ENCODE measurements around the gene INS.
"Not testable (repeated sequence)": the region's sequence is repeated elsewhere in the genome, so short reads cannot be mapped to it uniquely, and the experiment has no call there.

The INS gene

DNA sequence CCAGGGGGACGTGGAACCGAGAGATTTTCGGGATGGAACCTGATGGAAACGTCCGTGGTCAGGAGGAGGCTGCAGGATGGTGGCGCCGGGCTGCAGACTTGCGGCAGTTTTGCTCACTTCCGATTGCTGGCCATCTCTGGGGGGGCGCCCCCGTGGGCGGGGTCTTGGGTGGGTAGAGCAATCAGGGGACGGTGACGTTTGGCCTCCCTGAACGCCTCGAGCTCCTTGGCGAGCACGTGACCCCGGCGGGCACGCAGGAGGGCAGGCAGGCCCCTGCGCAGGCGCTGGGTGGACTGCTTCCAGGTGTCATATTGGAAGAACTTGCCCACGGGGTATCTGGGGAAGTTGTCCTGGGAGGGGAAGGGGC is 28.2 kb downstream of the INS start:
- DNase-seq (ENCODE audit: low read depth in 2 of 2): no peak

DNA sequence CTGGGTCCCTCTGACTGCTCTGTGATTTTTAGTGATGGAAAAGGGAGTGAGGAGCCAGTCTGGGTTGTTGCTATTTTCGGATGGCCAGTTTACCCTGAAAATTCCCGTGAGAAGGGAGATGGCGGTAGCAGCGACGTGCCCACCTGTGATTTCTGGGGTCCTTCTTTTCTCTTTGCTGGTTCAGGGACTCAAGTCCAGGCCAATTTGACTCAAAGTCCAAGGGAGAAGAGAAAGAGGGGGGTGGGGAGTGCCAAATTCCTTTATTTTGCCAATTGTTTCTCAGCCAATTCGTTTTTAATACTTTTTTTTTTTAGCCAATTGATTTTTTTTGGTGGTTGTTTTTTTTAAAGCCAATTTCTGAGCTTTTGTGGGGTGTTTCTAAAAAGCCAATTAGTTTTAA is 28.8 kb downstream of the INS start:
- no peak for DNase-seq (ENCODE audit: low read depth in 2 of 2)

DNA sequence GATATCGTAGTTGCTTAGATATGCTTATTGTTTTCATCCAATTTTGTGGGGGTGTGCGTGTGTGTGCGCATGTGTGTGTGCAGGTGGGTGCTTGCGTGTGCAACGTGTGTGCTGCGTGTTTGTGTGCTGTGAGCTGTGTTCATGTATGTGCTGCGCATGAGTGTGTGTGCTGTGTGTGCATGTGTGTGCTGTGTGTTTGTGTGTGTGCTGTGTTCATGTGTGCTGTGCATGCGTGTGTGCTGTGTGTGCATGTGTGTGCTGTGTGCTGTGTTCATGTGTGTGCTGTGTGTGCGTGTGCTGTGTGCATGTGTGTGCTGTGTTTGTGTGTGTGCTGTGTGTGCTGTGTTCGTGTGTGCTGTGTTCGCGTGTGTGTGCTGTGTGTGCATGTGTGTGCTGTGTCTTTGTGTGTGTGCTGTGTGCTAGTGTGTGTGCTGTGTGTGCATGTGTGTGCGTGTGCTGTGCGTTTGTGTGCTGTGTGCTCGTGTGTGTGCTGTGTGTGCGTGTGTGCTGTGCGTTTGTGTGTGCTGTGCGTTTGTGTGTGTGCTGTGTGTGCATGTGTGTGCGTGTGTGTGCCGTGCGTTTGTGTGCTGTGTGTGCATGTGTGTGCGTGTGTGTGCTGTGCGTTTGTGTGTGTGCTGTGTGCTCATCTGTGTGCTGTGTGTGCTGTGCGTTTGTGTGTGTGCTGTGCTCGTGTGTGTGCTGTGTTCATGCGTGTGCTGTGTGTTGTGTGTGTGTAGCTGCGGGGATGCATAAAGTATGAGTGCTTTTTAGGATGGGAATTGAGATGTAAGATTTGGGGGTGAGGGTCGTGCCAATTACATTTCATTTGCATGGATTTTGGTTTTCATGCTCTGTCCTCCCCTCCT is 29.4 kb downstream of the INS start:
- DNase-seq (ENCODE audit: low read depth in 2 of 2): no peak

DNA sequence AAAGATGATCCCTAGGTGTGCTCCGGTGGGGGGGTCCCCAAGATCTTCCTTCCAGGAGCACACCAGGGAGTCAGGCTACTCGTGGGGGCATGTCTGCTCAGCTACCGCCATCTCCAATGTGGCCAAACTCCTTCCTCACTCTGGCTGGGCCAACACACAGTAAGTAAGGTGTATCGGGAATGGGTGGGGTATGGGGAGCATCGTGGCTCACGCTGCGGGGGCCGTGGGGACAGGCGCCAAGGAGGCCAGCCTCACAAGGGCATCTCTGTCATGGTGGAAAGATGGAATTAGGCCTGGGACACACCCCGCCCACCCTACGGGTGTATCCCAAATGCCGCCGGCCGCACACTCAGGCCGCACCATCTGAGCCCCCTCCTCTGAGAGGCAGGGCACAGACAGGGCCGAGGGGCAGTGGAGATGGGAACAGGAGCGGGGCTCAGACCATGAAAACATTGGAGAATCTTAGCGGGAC is 30.1 kb downstream of the INS start:
- no peak for DNase-seq (ENCODE audit: low read depth in 2 of 2)

DNA sequence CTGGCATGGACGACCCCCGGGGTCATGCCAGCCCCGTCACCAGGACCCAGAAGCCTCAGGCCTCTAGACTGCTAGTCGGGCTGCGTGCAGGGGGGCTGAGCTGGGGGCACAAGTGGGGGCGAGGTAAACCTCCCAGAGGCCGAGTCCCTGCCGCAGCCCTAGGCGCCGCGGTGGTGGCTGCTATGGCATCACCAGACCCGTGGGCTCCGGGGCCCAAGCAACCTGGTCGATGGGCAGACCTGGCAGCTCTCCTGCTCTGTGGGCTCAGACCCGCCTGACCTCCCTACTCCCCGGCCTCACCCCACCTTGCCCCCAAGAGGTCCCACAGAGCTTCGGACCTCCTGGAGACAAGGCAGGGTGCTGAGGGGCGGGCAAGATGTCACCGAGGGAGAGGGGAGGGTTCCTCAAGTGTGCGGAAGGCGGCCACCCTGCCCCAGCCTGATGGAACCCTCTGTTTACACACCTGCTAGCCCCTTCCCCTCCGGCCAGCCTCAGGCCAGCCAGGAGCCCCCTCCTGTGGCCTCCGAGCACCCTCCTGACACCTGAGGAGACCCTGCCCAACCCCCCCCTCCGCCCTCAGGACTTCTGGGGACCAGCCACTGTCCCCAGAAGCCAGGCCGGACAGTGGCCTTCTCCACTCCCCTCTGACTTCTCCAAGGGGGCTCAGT is 31.2 kb downstream of the INS start:
- no peak for DNase-seq (ENCODE audit: low read depth in 2 of 2)

DNA sequence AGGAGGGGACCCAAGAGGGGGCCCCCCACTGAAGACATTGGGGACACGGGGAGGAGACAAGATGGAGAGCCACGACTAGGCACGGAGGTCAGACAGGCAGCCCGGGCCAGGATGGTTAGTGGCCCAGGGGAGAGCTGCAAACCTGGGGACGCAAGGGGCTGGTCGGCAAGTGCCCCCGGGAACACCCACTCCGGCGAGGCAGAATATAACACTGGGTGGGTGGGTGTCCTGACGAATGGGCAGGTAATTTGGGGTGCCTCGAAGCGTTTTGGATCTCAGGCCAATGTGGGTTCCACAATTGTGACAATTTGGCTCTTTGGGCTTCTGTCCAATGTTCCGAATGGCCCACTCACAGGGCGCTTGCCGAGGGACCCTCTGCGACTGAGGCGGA is 31.7 kb downstream of the INS start:
- no peak for DNase-seq (ENCODE audit: low read depth in 2 of 2)

DNA sequence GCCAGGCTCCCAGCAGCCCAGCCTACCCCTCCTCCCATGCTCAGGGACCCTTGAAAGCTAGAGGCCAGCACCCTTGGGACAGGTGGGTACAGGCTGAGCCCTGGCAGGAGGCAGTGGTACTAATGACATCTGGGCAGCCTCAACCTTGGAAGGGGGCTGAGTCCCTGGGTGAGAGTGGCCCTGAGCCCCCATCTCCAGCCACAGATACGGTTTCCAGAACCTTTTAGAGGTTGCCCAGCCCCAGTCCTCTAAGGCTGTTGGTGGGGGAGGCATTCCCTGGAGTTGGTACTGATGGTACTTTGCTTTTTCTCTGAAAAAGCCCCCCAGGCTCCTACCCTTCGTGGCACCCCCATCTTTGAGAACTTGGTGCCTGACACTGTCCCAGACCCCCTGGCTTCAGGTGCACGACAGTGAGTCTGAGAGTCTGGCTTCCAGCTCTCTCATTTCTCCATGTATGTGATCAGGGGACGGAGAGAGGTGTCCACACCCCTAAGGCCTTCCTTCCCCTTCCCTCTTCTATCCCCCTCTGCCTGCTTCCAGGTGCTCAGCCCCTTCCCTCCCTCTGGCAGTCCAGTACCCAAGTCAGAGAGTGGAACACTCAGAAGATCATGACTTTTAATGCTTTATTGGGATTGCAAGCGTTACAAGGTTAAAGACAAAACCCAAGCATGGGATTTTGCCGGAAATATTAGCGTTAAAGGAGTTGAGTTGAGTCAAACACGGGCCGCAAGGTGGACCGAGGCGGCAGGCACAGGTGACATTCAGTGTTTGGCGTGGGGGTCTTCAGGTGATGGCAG is 32.3 kb downstream of the INS start:
- DNase-seq (ENCODE audit: low read depth in 2 of 2): no peak

DNA sequence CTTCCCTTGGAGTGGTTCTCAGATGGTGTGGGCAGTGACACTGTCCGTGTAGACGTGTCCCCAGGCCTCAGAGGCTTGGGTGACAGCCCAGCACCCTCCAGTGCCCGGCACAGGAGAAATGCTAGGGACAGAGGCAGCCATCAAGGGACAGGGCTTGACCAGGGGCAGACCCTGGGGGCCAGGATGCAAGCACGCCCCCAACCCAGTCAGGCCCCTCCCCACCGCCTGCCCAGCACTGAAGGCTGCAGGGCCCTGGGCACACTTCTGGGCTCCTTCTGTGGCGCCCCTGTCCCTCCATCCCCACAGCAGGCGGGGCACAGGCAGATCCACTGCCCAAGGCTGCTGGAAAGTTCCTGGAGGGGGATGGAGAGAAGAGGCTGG is 32.9 kb downstream of the INS start:
- DNase-seq (ENCODE audit: low read depth in 2 of 2): no peak

DNA sequence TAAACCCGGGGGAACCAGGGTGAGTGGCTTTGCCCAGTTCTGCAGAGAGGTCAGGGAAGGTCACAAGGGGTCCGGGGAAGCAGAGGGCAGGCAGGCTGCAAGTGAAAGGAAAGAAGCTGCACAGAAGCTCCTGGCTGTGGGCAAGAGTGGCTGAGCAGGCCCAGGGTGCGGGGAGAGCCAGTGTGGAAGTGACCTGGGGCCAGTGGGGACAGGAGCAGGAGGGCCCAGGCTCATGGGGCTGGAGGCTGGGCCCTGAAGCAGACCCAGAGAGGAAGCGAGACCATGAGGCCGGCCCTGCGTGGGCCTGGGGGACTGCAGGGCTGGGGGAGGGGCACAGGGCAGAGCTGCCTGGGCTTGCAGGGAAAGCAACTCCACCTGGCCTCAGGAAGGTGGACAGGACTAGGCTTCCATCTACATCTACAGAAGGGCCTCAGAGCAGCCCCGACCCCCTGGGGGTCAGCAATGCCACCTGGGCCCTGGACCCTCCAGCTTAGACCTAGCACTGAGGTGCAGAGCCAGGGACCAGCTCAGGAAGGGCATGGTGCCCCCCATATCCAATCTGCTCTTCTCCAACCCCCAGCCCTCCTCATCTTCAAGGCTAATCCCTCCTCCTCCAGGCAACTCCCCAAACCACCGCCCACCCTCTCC is 33.4 kb downstream of the INS start:
- DNase-seq (ENCODE audit: low read depth in 2 of 2): no peak

DNA sequence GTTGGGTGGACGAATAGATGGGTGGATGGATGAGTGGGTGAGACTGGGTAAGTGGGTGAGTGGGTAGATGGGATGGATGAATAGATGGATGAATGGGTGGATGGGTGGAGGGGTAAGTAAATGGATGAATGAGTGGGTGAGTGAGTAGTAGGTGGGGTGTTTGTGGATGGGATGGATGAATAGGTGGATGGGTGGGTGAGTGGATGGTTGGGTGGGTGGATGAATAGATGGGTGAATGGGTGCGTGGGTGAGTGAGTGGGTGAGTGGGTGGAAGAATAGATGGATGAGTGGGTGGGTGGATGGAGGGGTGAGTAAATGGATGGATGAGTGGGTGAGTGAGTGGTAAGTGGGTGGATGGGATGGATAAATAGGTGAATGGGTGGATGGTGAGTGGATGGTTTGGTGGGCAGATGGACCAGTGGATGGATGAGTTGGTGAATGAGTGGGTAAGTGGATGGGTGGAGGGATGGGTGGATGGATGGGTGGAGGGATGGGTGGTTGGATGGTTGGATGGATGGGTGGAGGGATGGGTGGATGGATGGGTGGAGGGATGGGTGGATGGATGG is 34.4 kb downstream of the INS start:
- no peak for DNase-seq (ENCODE audit: low read depth in 2 of 2)

DNA sequence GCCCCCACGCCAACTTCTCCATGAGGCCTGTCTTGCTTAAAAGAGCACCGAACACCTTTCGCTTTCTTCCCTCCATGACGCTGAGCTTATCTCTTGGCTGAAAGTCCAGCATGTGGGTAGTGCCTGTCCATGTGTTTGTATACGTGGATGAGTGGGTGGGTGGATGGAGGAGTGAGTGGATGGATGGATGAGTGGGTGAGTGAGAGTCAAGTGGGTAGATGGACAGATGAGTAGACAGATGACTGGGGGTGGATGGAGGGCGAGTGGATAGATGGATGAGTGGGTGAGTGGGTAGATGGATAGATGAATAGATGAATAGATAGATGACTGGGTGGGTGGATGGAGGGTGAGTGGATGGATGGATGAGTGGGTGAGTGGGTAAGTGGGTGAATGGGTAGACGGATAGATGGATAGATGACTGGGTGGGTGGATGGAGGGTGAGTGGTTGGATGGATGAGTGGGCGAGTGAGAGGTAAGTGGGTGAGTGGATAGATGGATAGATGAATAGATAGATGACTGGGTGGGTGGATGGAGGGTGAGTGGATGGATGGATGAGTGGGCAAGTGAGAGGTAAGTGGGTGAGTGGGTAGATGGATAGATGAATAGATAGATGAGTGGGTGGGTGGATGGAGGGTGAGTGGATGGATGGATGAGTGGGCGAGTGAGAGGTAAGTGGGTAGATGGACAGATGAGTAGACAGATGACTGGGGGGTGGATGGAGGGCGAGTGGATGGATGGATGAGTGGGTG is 36.1 kb downstream of the INS start:
- DNase-seq (ENCODE audit: low read depth in 2 of 2): not testable (repeated sequence)

DNA sequence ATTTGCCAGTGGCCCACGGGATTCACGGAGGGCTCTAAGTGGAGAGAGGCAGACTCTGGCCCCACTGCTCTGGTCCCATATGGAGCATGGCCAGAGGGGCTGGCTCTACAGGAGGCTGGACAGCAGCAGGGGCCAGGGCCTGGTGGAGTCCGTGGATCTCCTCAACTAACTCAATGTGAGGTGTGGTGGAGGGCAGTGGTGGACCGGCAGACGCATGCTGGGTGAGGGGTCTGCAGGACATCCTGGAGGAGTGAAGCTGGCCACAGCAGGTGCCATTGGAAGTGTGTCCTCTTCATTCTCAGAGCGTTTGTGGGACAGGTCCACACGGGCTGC is 37.4 kb downstream of the INS start:
- no peak for DNase-seq (ENCODE audit: low read depth in 2 of 2)

DNA sequence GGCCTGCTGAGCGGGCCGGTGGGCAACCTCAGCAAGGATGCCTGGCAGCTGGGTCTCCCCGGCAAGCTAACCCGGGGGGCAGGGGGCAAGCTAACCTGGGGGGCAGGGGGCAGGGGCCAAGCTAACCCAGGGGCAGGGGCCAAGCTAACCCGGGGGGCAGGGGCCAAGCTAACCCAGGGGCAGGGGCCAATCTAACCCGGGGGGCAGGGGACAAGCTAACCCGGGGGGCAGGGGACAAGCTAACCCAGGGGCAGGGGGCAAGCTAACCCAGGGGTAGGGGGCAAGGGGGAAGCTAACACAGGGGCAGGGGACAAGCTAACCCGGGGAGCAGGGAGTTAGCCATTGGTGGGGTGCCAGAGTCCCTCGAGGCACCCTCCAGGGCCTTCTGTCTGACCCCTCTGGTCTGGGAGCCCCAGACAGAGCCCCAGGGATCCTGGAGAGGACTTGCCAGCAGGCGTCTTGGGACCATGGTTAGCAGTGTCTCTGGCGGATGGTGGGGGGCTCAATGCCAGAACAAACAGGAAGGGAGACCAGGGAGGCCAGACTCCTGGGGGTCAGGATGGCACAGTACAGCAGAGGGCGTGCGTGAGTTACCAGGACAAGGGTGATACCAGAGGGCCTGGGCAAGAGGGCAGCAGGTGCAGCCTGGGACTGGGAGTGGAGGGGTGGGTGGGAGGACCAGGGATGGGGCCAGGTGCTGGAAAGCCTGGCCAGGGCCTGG is 37.9 kb downstream of the INS start:
- DNase-seq (ENCODE audit: low read depth in 2 of 2): no peak

DNA sequence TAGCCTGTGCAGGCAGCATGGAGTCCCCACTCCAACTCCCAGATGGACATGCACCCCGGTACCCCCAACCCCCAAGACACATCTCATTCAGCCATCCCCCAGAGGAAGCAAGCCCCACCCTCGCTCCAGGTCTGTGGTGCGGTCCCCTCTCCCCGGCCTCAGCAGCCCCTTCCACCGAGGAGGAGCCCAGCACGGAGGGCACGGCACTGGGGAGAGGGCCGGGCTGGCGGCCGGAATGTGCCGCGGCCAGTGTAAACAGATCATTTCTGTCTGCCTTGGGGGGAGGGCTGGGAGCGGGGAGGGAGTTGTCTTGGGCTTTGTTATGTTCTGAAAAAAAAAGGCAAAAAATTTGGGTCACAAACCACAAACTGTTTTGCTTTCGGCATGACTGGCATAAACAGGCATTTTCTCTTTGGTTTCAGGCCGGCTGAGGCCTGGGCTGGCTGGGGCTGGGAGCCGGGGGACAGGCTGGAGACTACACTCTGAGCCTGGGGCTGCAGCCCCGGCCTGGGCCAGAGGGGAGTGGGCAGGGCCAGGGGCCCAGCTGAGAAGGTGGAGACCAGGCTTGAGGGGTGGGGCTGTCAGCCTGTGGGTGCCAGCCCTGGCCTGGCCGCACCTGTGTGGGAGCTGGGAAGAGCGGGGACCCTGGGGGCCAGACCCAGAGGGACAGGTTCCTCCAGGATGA is 38.6 kb downstream of the INS start:
- no peak for DNase-seq (ENCODE audit: low read depth in 2 of 2)

DNA sequence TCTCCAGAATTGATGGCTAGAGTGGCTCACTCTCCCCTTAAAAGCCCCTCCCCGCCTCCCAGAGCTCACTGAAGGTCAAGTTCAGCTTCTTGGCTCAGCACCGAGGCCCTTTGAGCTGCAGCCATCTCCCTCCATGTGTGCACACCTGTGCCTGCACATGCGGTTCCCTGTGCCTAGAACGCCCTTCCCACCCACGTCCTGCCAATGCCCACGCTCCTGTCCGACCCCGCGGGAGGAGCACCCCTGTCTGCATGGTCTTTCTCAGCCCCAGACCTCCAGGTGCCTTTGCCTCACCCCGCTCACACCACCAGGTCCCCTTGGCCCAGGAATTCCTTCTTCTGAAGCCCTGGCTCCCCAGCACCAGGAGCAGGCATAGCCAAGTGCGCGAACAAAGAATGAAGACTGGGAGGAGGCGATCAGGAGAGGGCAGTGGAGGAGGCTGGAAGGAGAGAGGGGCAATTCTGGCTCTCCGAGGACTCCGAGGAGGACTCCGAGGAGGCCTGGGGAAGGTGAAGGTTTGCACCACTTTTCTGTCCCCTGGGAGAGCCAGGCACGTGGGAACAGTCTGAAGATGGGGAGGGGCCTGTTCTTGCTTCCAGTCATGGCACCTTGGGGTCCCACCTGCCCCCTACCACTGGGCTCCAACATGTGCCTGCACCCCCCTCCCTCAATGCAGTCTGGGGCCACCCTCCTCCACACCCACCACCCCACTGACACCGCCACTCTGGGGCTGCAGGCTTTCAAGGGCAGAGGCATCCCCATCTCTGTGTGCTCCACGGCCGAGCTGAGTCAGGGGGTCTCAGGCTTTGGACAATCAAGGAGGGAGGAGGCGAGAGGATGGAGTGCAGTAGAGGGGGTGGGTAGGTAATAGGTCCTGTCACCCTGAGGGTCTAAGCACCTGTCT is 39.5 kb downstream of the INS start:
- DNase-seq (ENCODE audit: low read depth in 2 of 2): no peak

DNA sequence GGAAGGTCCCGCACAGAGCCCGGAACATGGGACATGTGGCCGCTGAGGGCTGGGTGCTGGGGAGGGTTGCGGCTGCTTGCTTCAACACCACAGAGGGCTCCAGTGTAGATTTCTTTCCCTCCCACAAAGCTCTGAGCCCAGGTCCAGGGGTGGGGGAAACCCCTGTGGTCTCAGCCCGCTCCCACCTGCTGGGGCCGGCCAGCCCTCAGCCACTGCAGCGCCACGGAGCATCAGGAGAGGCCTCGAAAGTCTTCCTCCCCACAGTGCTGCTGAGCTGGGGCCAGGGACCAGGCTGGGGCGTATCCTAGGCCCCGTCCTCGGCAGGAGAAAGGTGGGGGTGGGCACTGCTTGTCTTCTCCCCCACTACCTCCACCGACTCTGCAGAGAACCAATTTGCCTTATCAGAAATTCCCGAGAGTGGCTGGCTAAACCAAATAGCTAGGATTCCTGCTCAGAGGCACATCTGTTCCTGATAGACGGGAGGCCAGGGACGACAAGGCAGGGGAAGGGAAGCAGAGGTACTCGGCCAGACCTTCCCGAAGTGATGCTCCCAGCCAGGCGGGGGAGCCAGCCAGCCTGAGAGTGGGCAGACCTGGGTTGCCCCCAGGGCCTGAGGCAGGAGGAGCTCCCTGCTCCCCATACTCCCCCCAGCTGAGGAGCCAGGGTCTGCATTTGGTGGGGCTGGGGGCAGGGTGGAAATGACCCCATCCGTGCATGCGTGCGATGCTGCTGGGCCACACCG is 40.5 kb downstream of the INS start:
- DNase-seq (ENCODE audit: low read depth in 2 of 2): no peak

DNA sequence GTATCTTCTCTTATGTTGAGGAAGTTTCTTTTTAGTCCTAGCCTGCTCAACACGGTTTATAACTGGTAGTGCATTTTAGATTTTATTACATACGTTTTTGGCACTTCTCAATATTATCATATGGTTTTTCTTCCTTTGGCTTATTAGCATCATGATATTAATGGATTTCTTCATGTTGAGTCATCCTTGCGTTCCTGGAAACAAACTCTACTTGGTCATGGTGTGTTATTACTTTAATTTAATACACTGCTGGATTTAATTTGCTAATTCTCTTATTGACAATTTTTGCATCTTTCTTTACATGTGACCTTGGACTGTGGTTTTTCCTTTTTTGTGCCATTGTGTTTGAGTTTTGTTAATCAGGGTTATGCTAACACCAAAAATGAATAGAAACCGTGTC is 42.3 kb downstream of the INS start:
- no peak for DNase-seq (ENCODE audit: low read depth in 2 of 2)

DNA sequence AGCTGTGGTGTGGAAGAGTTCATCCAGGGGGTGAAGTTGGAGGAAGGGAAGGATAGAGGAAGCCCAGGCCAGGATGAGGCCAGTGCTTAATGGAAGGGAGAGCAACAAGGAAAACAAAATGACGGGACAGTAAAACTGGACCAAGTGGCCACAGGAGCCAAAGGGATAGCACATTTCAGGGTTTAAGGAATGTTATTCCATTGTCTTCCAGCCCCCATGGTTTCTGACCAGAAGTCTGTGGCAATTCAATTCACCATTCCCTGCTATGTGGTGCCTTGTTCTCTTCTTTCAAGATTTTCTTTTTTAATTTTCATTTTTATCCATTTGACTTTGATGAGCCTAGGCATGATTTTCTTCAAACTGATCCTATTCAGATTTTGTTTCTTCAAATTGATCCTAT is 44.3 kb downstream of the INS start:
- DNase-seq (ENCODE audit: low read depth in 2 of 2): no peak
